ENCODE results near the gene SLC25A42.

- TF ChIP-seq POLR2A (IDR thresholded peaks at IDR 0.05; ENCODE audit: low read depth, low read length), result no peak
- no peak; the same call in 1 of the 2 replicates for TF ChIP-seq POLR2AphosphoS5 (IDR thresholded peaks at IDR 0.05; ENCODE audit: low read depth, low read length)
These were observed 31.2 kb upstream of the SLC25A42 start for GRCh38 chr19:19032420-19033175.

Data from GM12892 (cell line).